DOHH2 (cell line): ENCODE results near the gene NABP1.

Source experiments
- H3F3A ChIP-seq: fragments of 200-600 bp; sonication (generic), shearing (Covaris generic); 2 replicates; pipeline ENCODE4 v1.6.0; 2016; ENCODE audit warnings: antibody characterized with exemption, mild to moderate bottlenecking; ENCODE audit not compliant: control insufficient read depth, insufficient read depth
- H3K27ac ChIP-seq: fragments of 200-600 bp; sonication (generic); 2 replicates; pipeline ENCODE4 v1.5.1; 2014; ENCODE audit warnings: low read depth, mild to moderate bottlenecking, low read length, moderate library complexity
- H3K27me3 ChIP-seq: fragments of 200-600 bp; sonication (generic); 2 replicates; pipeline ENCODE4 v1.6.1; 2014; ENCODE audit warnings: mild to moderate bottlenecking, low read length, mixed read lengths; ENCODE audit not compliant: control insufficient read depth
- H3K36me3 ChIP-seq: fragments of 200-600 bp; sonication (generic); 2 replicates; pipeline ENCODE4 v1.6.1; 2014; ENCODE audit warnings: mild to moderate bottlenecking, low read length, moderate library complexity, mixed read lengths; ENCODE audit not compliant: control insufficient read depth
- H3K4me1 ChIP-seq: fragments of 200-600 bp; sonication (generic); 2 replicates; pipeline ENCODE4 v1.6.1; 2014; ENCODE audit warnings: mild to moderate bottlenecking, low read length, mixed read lengths; ENCODE audit not compliant: control insufficient read depth
- H3K4me2 ChIP-seq: fragments of 200-600 bp; sonication (generic); 2 replicates; pipeline ENCODE4 v1.6.0; 2014; ENCODE audit warnings: mild to moderate bottlenecking, low read length, moderate library complexity
- H3K4me3 ChIP-seq: fragments of 200-600 bp; sonication (generic); 2 replicates; pipeline ENCODE4 v1.5.1; 2014; ENCODE audit warnings: mild to moderate bottlenecking, low read length, mixed read lengths
- H3K79me2 ChIP-seq: fragments of 200-600 bp; sonication (generic); 2 replicates; pipeline ENCODE4 v1.6.1; 2014; ENCODE audit warnings: mild to moderate bottlenecking, low read length, mixed read lengths; ENCODE audit not compliant: control insufficient read depth
- H3K9me2 ChIP-seq: fragments of 200-600 bp; sonication (generic); replicated peaks from 2 replicates; pipeline ENCODE4 v1.6.1; 2014; ENCODE audit warnings: mild to moderate bottlenecking, low read length, mixed read lengths; ENCODE audit not compliant: control insufficient read depth
- H3K9me3 ChIP-seq: fragments of 200-600 bp; sonication (generic); 2 replicates; pipeline ENCODE4 v1.6.1; 2014; ENCODE audit warnings: antibody characterized with exemption, low read length, mixed read lengths; ENCODE audit not compliant: control insufficient read depth, insufficient read depth
- H4K20me1 ChIP-seq: fragments of 200-600 bp; sonication (generic); 2 replicates; pipeline ENCODE4 v1.6.0; 2014; ENCODE audit warnings: low read depth, mild to moderate bottlenecking, antibody characterized with exemption, low read length, moderate library complexity; ENCODE audit not compliant: control insufficient read depth, insufficient read depth
- CTCF ChIP-seq: fragments of 200-600 bp; sonication (generic); IDR thresholded peaks from one replicate; pipeline ENCODE4 v1.5.1; 2014; ENCODE audit warnings: antibody characterized with exemption, mild to moderate bottlenecking, low read depth, low read length; ENCODE audit not compliant: poor library complexity, severe bottlenecking
- EZH2phosphoT487 ChIP-seq: fragments of 200-600 bp; sonication (generic); IDR thresholded peaks from 2 replicates; pipeline ENCODE4 v1.6.1; 2017; ENCODE audit warnings: borderline replicate concordance, mild to moderate bottlenecking, antibody characterized with exemption, low read length, moderate library complexity, mixed read lengths

NABP1 gene

GRCh38 chr2:191711621-191712020, 33.7 kb downstream of the NABP1 start:
- TF ChIP-seq CTCF (no peak), EZH2phosphoT487 (no peak)
- Histone ChIP-seq H3F3A (no peaks in the 10 kb centered on the region), H3K9me2 (no peaks in the 10 kb centered on the region), H3K79me2 (no peaks in the 10 kb centered on the region), H4K20me1 (no peaks in the 10 kb centered on the region), H3K9me3 (no peaks in the 10 kb centered on the region), H3K4me2 (no peak overlapping the region), H3K4me1 (no peaks in the 10 kb centered on the region), H3K4me3 (no peak overlapping the region), H3K36me3 (no peaks in the 10 kb centered on the region), H3K27ac (no peak overlapping the region), H3K27me3 (no peaks in the 10 kb centered on the region; the same call in none of the 2 replicates)

GRCh38 chr2:191713837-191714236, 35.9 kb downstream of the NABP1 start:
- TF ChIP-seq CTCF (no peak), EZH2phosphoT487 (no peak)
- H3F3A ChIP-seq = no peaks in the 10 kb centered on the region
- H3K9me2 ChIP-seq = no peaks in the 10 kb centered on the region
- H3K36me3 ChIP-seq = no peaks in the 10 kb centered on the region
- H3K4me2 ChIP-seq = no peak overlapping the region
- H4K20me1 ChIP-seq = no peaks in the 10 kb centered on the region
- H3K79me2 ChIP-seq = no peaks in the 10 kb centered on the region
- H3K27ac ChIP-seq = no peak overlapping the region
- H3K4me1 ChIP-seq = no peaks in the 10 kb centered on the region
- H3K4me3 ChIP-seq = no peak overlapping the region
- no peaks in the 10 kb centered on the region for H3K9me3 ChIP-seq
- H3K27me3 ChIP-seq = no peaks in the 10 kb centered on the region; the same call in 1 of the 2 replicates

GRCh38 chr2:191714925-191715324, 37.0 kb downstream of the NABP1 start:
- Histone ChIP-seq H3K9me2 (no peaks in the 10 kb centered on the region), H3K9me3 (no peaks in the 10 kb centered on the region), H3F3A (no peaks in the 10 kb centered on the region), H3K4me3 (no peak overlapping the region), H4K20me1 (no peaks in the 10 kb centered on the region), H3K4me2 (no peak overlapping the region), H3K4me1 (no peaks in the 10 kb centered on the region), H3K27ac (no peak overlapping the region), H3K79me2 (no peaks in the 10 kb centered on the region), H3K36me3 (no peaks in the 10 kb centered on the region), H3K27me3 (no peaks in the 10 kb centered on the region; the same call in 1 of the 2 replicates)
- TF ChIP-seq EZH2phosphoT487 (no peak), CTCF (no peak)

GRCh38 chr2:191715471-191715870, 37.5 kb downstream of the NABP1 start:
- Histone ChIP-seq H3K79me2 (no peaks in the 10 kb centered on the region), H3K36me3 (no peaks in the 10 kb centered on the region), H3K4me1 (no peaks in the 10 kb centered on the region), H3K9me3 (no peaks in the 10 kb centered on the region), H3F3A (no peaks in the 10 kb centered on the region), H3K9me2 (no peaks in the 10 kb centered on the region), H3K4me3 (no peak overlapping the region), H3K4me2 (no peak overlapping the region), H3K27me3 (no peaks in the 10 kb centered on the region; the same call in 1 of the 2 replicates), H3K27ac (no peak overlapping the region), H4K20me1 (no peaks in the 10 kb centered on the region)
- TF ChIP-seq CTCF (no peak), EZH2phosphoT487 (no peak)
